NCI-H510A (cell line): Measurements from ENCODE around the gene RND2.

Experiments
- DNase-seq: peaks from one replicate; lab custom pipeline; 2025; lab: John Stamatoyannopoulos, UW

The RND2 gene

GRCh38 chr17:43006639-43007551, 18.1 kb upstream of the RND2 start, which contains the start of gene IFI35:
Gene IFI35 (plus strand): TSS chr17:43006784. CDS start chr17:43006948, 164 bp downstream.
- DNase-seq: no peak

DNA sequence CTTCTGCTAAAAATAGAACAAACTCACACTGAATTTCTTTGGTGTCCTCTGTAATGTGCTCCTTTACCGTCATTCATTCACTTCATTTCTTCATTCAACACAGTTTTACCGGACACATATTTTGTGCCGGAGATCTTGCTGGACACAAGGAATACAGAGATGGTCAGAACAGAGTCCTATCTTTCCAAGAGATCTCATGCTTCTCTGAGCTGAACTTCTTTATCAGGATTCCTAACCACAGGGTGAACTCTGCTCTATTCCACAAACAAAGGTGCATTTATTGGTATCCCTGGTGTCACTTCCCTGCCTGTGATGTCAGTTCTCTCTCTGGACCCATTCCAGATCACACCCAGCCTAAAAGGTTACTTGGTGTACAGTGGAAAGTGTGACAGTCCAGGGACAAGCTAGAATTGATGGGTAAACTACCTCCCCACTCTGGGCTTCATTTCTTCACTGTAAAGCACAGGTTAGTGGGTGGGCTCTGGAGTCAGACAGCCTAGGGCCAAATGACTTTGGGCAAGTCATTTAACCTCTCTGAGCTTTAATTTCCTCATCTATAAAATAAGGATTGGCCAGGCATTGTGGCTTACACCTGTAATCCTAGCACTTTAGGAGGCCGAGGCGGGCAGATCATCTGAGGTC, 14.2 kb upstream of the RND2 start:
- DNase-seq: no peak

DNA sequence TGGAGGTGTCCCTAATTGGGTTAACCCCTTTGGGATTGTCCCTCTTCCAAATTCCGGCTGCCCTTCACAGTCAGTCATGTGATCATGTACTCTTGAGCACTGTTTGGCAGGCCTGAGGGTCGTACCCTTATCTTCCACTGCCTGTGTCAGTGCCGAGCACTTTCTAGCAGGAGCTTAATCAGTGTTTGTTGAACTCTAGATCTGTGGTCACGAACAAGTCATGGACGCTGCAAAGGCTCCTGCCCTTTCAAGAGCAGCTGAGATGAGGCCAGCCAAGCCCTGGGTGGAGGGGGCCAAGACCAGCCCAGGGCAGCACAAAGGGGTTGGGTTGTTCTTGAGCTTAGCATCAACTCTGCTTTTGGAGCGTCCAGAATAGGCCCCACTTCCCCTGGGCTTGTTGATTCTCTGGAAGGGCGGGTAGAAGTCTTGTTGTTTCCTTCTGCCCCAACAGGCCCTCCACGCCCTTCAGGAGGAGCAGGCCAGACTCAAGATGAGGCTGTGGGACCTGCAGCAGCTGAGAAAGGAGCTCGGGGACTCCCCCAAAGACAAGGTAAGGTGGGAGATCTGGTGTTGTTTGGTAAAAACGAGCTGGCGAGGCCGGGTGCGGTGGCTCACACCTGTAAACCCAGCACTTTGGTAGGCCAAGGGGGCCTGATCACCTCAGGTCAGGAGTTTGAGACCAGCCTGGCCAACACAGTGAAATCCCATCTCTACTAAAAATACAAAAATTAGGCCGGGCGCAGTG, 13.1 kb upstream of the RND2 start:
- no peak for DNase-seq

- DNase-seq: no peak
Observed at GRCh38 chr17:43013296-43013695, 11.7 kb upstream of the RND2 start.

DNA sequence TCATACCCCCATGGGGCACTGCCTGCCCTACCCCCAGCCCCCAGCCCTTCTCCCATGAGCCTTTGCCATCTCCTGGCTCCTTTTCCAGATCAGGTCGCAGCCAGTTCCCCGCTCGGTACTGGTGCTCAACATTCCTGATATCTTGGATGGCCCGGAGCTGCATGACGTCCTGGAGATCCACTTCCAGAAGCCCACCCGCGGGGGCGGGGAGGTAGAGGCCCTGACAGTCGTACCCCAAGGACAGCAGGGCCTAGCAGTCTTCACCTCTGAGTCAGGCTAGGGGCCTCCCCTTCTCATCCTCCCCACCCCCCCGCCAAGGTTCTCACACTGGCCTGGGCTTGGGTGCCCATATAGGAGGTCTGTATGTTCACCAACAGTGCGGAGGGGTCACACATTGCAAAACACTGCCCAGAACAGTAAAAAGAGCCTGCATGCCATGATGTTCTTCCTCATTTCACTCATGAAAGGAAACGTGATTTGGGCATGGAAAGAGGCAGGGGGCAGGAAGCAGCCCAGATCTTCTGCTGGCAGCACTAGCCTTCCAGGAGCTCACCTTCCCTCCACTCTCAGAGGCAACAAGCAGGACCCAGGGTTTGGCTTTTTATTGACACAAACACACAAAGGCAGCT, 10.9 kb upstream of the RND2 start:
- DNase-seq: no peak

GRCh38 chr17:43014649-43015542, 10.1 kb upstream of the RND2 start:
- no peak for DNase-seq

DNA sequence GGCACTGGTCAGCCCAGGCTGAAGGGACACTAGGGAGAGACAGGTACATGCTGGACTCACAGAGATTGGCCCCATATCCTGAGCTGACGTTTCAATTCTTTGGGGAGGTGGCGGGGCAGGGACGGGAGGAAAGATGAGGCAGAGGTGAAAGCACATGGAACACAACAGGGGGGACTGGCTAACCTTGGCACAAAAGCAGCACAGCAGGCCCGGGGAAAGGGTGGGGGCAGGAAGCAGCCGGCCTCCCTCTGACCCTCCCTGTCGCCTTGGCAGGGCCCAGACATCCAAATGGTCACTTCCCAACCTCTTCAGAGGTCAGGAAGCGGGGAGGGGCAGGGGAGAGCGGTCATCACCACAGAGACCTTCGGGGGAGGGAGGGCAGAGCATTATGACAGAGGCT, 9.5 kb upstream of the RND2 start:
- DNase-seq: no peak

DNA sequence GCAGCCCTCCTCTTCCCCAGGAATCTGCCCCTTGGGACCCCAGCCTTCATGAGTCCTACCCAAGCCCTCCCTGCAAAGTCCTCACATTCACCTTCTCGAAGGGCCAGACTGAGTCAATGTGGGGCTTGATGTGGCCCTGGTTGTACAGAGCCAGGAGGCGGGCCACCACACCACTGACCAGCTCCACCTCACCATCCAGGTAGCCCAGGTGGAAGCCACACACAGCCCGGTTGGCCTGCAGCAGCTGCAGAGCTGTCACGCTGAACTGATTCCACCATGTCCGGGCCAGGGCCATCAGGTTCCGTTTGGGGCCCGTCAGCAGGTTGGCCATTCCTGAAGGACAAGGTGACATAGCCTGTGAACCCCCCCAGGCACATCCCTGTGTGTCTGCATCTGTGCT, 8.8 kb upstream of the RND2 start:
- no peak for DNase-seq

GRCh38 chr17:43018008-43018853, 6.8 kb upstream of the RND2 start:
- peak; percentile 11 for DNase-seq

- no peak for DNase-seq
Observed at GRCh38 chr17:43018932-43019331, 6.1 kb upstream of the RND2 start.

GRCh38 chr17:43019418-43019817, 5.6 kb upstream of the RND2 start:
- DNase-seq: no peak

GRCh38 chr17:43020030-43020621, 4.9 kb upstream of the RND2 start:
- no peak for DNase-seq

DNA sequence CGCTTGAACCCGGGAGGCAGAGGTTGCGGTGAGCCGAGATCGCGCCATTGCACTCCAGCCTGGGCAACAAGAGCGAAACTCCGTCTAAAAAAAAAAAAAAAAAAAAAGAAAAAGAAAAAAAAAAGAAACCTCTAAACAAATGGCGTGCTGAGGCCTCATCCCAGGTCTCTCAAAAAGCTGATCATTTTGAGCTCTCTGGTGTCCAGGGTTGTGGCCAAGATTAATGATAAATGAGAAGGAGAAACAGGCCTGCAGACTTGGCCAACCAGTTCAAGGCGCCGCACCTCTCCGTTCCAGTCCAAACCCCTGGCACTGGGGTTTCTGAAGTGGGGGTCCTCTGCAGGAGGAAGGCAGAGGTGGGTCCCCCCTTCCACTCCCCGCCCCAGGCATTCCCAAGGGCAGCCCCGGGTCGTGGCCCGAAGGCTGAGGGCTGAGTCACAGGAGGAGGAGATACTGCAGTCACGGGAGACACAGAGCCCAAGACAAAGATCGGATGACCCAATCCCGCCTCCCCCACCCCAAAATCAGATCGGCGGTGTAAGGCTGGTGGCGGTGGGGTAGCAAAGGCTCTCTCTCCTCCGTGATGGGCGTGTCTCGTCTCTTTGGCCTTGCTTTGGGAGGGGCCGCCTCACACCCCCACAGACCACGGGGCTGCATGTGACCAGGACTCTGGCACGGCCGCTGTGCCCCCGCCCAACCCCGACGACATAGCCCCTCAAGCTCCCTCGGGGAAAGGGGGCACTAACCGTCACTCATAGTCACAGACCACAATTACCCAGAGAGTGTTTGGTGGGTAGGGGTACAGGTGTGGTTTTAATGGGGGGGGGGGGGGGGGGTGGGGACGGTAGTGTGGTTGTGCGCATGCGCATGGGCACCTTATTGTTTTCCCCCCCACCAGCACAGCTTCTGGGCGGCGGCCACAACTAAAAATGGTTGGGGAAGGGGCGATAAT, 4.0 kb upstream of the RND2 start:
- no peak for DNase-seq

- peak; percentile 46 for DNase-seq
Observed at GRCh38 chr17:43021741-43022512, 3.1 kb upstream of the RND2 start, which contains the start of gene VAT1. Gene VAT1 (minus strand): TSS chr17:43022385. CDS start chr17:43022322, 63 bp downstream.

DNA sequence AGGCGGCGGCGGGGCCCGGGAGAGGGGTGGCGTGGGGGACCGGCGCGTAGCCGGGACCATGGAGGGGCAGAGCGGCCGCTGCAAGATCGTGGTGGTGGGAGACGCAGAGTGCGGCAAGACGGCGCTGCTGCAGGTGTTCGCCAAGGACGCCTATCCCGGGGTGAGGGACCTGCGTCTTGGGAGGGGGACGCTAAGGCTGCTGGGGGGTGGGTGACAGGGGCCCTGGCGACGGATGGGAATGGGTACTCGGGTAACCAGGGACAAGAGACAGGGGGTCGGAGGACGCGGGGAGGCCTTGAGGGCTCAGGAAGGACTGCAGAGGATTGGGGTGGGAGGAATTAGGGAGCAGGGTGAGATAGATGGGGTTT, 243 bp downstream of the RND2 start:
- DNase-seq: no peak

DNA sequence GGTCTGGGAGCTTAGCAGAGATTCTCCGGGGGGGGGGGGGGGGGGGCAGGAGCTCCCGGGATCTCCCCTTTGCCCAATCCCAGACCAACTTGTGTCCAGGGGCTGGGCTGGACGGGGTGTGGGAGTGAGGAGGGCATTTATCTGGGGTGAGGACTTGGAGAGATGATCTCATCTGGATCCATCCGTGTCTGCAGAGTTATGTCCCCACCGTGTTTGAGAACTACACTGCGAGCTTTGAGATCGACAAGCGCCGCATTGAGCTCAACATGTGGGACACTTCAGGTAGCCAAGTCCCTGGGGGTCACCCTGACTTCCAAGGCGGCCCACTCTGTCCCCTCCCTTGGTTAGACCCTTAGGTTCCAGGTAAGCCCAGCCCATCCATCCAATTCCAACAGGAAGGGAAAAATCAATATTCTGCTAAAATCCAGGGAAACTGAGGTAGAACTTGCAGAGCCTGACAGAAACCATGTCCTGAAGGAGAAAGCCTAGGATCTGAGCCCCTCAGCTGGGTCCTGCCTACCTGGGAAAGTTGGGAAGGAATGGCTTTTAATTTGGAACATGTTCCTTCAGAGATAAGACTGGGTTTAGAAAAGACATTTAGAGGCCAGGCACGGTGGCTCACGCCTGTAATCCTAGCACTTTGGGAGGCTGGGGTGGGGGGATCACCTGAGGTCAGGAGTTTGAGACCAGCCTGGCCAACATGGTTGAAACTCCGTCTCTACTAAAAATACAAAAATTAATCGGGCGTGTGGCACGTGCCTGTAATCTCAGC, 921 bp downstream of the RND2 start:
- DNase-seq: no peak

DNA sequence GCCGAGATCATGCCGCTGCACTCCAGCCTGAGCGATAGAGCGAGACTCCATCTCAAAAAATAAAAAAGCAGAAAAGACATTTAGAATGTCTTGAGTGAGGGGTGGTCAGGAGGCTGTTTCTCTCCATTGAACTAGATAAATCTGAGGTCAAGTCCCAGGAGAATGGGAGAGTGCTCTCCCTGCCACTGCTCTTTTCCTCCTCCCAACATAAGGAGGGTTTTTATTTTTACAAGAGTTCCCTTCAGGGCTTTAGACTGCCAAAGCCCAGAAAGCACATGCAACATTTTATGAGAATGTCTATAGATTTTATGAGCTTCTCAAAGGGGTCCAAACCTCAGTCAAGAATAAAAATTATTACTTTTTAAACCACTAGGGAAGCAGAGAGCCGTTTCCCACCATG, 1.6 kb downstream of the RND2 start:
- no peak for DNase-seq
